Raji (cell line): Measurements from ENCODE around the gene COL23A1.

Source experiments
- POLR2A ChIP-seq: IDR thresholded peaks from 2 replicates; pipeline ENCODE4 v1.6.1; 2011; ENCODE audit warnings: low read depth, low read length, control low read depth; ENCODE audit not compliant: insufficient read depth

Gene COL23A1

GRCh38 chr5:178237431-178238312 is 352.5 kb downstream of the COL23A1 start:
- no peak for TF ChIP-seq POLR2A

- no peak for TF ChIP-seq POLR2A
Observed at GRCh38 chr5:178236679-178237078, 353.5 kb downstream of the COL23A1 start.

GRCh38 chr5:178236126-178236525 is 354.1 kb downstream of the COL23A1 start:
- TF ChIP-seq POLR2A = no peak

GRCh38 chr5:178235588-178235974 is 354.6 kb downstream of the COL23A1 start:
- TF ChIP-seq POLR2A = no peak

- TF ChIP-seq POLR2A = no peak
Observed at GRCh38 chr5:178234750-178235587, 355.2 kb downstream of the COL23A1 start.

- TF ChIP-seq POLR2A = no peak
Observed at GRCh38 chr5:178234121-178234749, 356.0 kb downstream of the COL23A1 start.

GRCh38 chr5:178232920-178233429 is 357.2 kb downstream of the COL23A1 start:
- TF ChIP-seq POLR2A = 0 out of 2 replicates have a peak, but pooled peaks have one; percentile 31

GRCh38 chr5:178232124-178232919 is 357.9 kb downstream of the COL23A1 start, which contains the start of gene PHYKPL:
Gene PHYKPL (minus strand): TSS chr5:178232802. CDS start chr5:178232550, 252 bp downstream.
- TF ChIP-seq POLR2A = peak; percentile 74

- no peak for TF ChIP-seq POLR2A
Observed at GRCh38 chr5:178231539-178232123, 358.6 kb downstream of the COL23A1 start.

- TF ChIP-seq POLR2A = peak; percentile 19; the same call in 1 of the 2 replicates
Observed at GRCh38 chr5:178230879-178231538, 359.2 kb downstream of the COL23A1 start.

- no peak for TF ChIP-seq POLR2A
Observed at GRCh38 chr5:178229861-178230260, 360.3 kb downstream of the COL23A1 start.

GRCh38 chr5:178228609-178229008 is 361.6 kb downstream of the COL23A1 start:
- no peak for TF ChIP-seq POLR2A

GRCh38 chr5:178227929-178228328 is 362.3 kb downstream of the COL23A1 start:
- TF ChIP-seq POLR2A = no peak
